Measurements from ENCODE around the gene ABCB4.
A peak's percentile ranks its signal among the peaks of the same experiment; 100 is the strongest.

Gene ABCB4

DNA sequence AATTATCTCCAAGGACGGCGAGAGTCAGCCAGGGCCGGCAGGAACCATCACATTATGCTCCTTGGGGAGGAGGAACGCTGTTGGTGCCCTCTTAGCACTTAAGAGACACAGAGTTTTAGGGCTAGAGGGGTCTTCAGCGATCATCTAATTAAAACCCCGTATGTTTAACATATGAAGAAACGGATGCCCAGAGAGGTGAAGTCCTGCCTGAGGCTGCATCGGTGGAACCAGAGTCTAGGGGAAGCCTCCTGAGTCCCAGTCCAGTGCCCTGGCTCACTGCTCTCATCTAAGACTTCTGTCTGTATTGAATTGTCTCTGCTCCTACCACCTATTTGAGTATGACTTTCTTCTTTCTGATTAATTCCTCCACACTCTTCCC, 688 bp upstream of the ABCB4 start:
- H3K27me3 ChIP-seq (ENCODE audit: insufficient read depth, low read length, poor library complexity, severe bottlenecking): no peaks in the 10 kb centered on the region
- H3F3A ChIP-seq (ENCODE audit: low read depth): no peaks in the 10 kb centered on the region
- no peaks in the 10 kb centered on the region for H3K36me3 ChIP-seq (ENCODE audit: insufficient read depth, low read length)
- no peak overlapping the region for H3K4me2 ChIP-seq (ENCODE audit: low read depth, low read length, poor library complexity, severe bottlenecking)
- no peak overlapping the region for H2AFZ ChIP-seq (ENCODE audit: low read length)
- H3K9me2 ChIP-seq (replicated peaks; ENCODE audit: low read depth, low read length): no peaks in the 10 kb centered on the region
- no peak for TF ChIP-seq EZH2phosphoT487 (IDR thresholded peaks at IDR 0.05; ENCODE audit: borderline replicate concordance)
- TF ChIP-seq CTCF (conservative IDR thresholded peaks at IDR 0.05; ENCODE audit: low read length): no peak
- no peaks in the 10 kb centered on the region for H3K9me3 ChIP-seq (ENCODE audit: insufficient read depth, low read depth, low read length)
- no peaks in the 10 kb centered on the region for H4K20me1 ChIP-seq (ENCODE audit: insufficient read depth, low read length, poor library complexity, severe bottlenecking)
- no peak overlapping the region for H3K4me3 ChIP-seq (ENCODE audit: low read length, poor library complexity, severe bottlenecking)
- no peaks in the 10 kb centered on the region for H3K4me1 ChIP-seq (ENCODE audit: insufficient read depth, low read length, poor library complexity, severe bottlenecking)
- no peaks in the 10 kb centered on the region for H3K79me2 ChIP-seq (ENCODE audit: insufficient read depth, low read length)
- H3K9ac ChIP-seq (ENCODE audit: low read depth, low read length, poor library complexity, severe bottlenecking): no peak overlapping the region

DNA sequence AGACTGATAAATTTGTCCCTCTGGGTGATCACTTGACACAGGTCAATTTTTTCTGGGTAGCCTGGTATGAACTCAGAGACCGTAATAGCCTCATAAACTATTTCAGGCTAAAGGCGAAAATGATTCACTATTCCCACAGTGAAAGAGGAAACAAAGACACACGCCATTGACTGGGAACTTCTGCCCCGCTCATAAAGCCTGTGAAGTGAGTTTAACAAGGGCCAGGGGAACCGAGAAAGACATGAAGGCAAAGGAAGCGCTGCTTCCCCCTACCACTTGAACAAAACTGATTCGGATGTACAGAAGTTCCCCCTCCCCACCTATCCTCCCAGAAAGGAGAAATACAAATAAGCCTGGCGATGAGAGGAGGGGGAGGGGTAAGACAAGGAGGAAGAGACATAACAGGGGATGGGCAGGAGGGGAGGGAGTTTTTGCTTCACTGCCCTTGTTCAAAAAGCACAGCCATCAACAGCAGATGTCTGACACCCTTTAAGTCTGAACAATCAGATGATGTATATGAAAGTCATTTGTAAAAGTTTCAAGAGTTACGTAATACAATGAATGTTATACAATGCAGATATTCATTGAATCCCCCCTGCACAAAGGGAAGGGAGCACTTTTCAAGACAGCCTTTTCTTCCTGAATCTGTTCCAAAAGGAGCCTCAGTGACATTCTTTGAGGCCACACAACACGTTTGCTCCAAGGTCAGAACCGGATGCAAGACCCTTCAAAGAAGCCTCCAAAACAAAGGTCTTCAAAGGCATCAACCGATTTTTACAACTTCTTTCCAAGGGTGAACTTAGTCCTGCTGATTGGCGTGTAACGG, 734 bp downstream of the ABCB4 start:
- TF ChIP-seq CTCF (conservative IDR thresholded peaks at IDR 0.05; ENCODE audit: low read length): no peak
- no peak for TF ChIP-seq EZH2phosphoT487 (IDR thresholded peaks at IDR 0.05; ENCODE audit: borderline replicate concordance)
- Histone ChIP-seq H3K9ac (ENCODE audit: low read depth, low read length, poor library complexity, severe bottlenecking) (no peak overlapping the region), H3K79me2 (ENCODE audit: insufficient read depth, low read length) (no peaks in the 10 kb centered on the region), H2AFZ (ENCODE audit: low read length) (no peak overlapping the region; the same call in 1 of the 2 replicates), H4K20me1 (ENCODE audit: insufficient read depth, low read length, poor library complexity, severe bottlenecking) (no peaks in the 10 kb centered on the region), H3K36me3 (ENCODE audit: insufficient read depth, low read length) (no peaks in the 10 kb centered on the region), H3F3A (ENCODE audit: low read depth) (no peaks in the 10 kb centered on the region), H3K4me3 (ENCODE audit: low read length, poor library complexity, severe bottlenecking) (no peak overlapping the region), H3K9me3 (ENCODE audit: insufficient read depth, low read depth, low read length) (no peaks in the 10 kb centered on the region), H3K4me1 (ENCODE audit: insufficient read depth, low read length, poor library complexity, severe bottlenecking) (no peaks in the 10 kb centered on the region), H3K27me3 (ENCODE audit: insufficient read depth, low read length, poor library complexity, severe bottlenecking) (no peaks in the 10 kb centered on the region), H3K4me2 (ENCODE audit: low read depth, low read length, poor library complexity, severe bottlenecking) (peak overlapping the region; percentile 17), H3K9me2 (replicated peaks; ENCODE audit: low read depth, low read length) (no peaks in the 10 kb centered on the region)

- H3K4me3 ChIP-seq (ENCODE audit: low read length, poor library complexity, severe bottlenecking): no peak overlapping the region
- no peaks in the 10 kb centered on the region for H3K9me3 ChIP-seq (ENCODE audit: insufficient read depth, low read depth, low read length)
- H4K20me1 ChIP-seq (ENCODE audit: insufficient read depth, low read length, poor library complexity, severe bottlenecking): no peaks in the 10 kb centered on the region
- no peaks in the 10 kb centered on the region for H3F3A ChIP-seq (ENCODE audit: low read depth)
- H3K9ac ChIP-seq (ENCODE audit: low read depth, low read length, poor library complexity, severe bottlenecking): no peak overlapping the region
- H3K36me3 ChIP-seq (ENCODE audit: insufficient read depth, low read length): no peaks in the 10 kb centered on the region
- H3K79me2 ChIP-seq (ENCODE audit: insufficient read depth, low read length): no peaks in the 10 kb centered on the region
- no peaks in the 10 kb centered on the region for H3K4me1 ChIP-seq (ENCODE audit: insufficient read depth, low read length, poor library complexity, severe bottlenecking)
- H3K4me2 ChIP-seq (ENCODE audit: low read depth, low read length, poor library complexity, severe bottlenecking): peak overlapping the region; percentile 17
- no peak for TF ChIP-seq EZH2phosphoT487 (IDR thresholded peaks at IDR 0.05; ENCODE audit: borderline replicate concordance)
- TF ChIP-seq CTCF (conservative IDR thresholded peaks at IDR 0.05; ENCODE audit: low read length): no peak
- no peaks in the 10 kb centered on the region for H3K9me2 ChIP-seq (replicated peaks; ENCODE audit: low read depth, low read length)
- no peak overlapping the region for H2AFZ ChIP-seq (ENCODE audit: low read length)
- no peaks in the 10 kb centered on the region for H3K27me3 ChIP-seq (ENCODE audit: insufficient read depth, low read length, poor library complexity, severe bottlenecking)
Measured at GRCh38 chr7:87473986-87474385, 1.5 kb downstream of the ABCB4 start.
